OCI-M1 (cell line): ENCODE results near the gene LPAR1.

Experiments used
- DNase-seq: peaks from one replicate; lab custom pipeline; 2025; lab: John Stamatoyannopoulos, UW

LPAR1 gene

DNA sequence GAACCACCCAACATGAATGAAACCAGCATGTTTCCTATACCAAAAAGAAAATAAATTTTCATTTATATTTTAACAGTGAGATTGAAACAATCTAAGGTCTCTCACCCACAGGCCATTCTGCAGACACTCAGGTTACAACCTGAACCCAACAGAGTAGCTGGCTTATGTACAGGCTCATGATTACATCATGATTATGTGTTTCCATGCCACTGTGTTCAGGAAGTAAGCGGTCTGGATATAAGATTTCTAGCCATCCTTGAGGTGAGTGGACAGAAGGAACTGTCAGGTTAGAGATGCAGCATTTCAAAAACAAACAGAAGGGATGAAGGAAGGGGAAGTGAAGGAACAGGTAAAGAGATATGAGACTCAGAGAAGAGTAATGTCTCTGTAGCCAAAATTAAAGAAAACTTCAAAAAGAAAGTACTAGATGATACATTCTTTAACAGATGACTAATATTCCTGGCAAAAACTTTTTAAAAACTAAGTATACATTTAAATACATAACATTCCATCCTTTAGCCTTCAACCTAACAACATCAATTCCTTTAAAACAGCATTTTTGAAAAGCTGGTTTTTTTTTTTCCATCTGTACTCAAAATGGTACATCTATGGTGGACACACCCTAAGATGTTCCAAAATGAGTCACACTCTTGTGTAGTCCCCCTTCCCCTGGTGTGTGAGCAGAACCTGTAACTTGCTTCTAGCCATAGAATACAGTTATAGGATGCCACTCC lies 119.8 kb downstream of the LPAR1 start:
- no peak for DNase-seq

DNA sequence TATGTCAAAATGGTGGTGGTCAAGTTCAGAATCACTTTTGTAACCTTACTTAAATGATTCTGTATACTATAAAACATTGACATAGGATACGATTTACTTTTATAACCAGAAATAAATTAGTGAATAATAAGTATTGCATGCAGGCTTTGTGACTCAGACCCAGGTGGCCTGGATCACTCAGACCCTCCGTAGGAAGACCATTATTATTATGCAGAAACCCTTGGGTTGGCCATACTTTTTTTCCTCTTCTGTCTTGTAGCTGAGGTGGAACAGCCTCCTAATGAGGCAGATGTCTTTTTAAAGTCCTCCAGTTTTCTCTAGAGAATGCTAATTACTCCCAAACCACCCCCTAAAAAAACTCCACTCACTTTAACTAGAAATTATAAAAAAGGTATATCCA lies 121.9 kb downstream of the LPAR1 start:
- DNase-seq: no peak

DNA sequence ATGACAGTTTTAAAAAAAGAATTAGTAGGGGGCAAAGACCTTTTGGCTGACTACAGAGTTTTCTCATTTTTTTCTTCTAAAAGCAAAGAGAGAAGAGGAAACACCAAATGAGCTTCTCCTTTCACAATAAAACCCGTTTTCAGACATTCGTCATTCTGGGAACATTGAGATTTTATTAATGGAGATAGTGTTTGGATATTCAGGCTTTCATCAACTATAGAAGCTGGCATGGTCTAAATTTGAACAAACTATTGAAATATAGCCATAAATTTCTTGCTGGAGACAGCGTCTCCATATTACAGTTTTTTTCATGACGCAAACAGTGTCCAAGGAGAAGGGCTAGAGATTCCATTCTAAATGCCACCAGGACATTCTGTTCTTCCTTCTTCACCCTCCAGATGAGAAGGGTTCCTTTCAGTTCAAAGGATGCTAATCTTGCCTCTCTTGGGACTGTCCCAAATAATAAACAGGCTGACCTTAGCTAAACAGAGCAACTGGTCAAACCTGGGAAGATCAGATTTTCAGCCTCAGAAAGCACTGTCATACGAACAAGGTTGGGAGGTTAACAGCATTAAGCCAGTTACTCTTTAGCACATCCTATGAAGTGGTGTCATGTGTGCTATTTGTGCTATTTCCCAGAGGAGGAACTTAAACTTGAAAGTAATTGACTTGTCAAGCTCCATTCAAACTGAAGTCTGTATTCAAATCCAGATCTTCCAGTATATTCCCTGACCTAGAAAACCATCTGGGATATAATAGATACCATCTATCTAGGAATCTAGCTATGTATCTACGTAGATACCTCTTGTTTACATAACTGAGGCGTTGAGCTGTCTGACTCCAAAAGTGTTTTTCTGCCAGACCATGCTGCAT lies 125.6 kb downstream of the LPAR1 start:
- DNase-seq: no peak

DNA sequence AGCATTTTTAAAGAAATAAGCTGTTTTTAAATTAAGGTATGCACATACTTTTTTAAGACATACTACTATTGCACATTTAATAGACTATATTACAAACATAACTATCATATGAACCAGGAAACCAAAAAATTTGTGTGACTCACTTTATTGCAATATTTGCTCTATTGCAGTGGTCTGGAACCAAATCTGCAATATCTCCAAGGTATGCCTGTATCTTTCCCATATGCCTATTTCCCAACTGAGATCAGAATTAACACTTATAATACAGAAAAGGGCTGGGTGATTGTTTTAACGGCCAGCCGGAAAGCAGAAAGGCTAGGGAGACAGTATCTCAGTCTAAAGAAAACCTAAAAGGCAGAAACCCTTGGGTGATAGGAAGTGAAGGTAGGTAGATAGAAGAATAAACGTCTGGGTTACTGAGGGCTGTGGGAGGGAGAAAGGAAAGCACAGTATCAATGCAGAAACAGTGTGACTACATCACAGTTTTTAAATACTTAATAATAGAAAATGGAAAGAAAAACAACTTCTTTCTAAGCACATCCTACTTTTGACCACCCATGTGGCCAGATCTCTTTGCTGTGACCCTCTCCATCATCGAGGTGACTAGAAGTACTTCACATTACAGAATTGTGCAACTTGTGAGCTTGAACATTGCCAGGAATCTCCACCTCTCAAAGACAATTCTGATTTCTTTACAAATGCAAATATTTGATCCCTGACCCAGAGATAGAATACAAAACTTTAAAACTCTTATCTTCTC lies 126.4 kb downstream of the LPAR1 start:
- no peak for DNase-seq

DNA sequence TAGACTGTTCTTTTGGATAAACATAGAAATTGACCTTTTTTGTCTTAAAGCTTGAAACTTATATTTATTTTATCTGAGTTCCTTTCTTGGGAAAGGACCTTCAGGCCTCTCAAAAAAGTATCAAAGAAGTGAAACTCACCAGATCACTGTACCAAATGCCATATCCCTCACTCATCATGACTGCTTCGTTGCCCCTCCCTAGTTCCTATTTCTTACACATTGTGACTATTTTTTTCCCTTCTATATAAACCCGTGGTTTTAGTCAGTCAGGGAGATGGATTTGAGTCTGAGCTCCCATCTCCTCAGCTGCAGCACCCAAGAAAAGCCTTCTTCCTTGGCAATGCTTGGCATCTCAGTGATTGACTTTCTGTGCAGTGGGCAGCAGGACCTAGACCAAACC lies 129.4 kb downstream of the LPAR1 start:
- DNase-seq: no peak

DNA sequence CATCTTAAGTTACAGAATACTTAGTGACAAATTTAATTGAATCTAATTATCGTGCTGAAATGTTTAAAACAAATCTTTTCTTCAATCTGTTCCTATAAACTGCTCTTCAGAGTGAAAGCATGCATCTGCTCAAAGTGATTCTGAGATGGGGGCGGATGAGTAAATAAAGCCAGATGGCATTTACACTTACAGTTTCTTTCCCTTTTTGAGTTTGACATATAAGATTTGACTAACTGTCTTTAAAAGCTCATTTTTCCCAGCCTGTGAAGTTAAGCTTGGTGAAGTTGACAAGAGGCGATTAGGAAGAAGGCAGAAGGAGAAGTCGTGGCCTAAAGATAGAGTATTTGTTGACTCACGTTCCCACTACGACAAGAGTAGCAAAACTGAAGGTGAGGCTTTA lies 137.4 kb downstream of the LPAR1 start:
- no peak for DNase-seq

DNA sequence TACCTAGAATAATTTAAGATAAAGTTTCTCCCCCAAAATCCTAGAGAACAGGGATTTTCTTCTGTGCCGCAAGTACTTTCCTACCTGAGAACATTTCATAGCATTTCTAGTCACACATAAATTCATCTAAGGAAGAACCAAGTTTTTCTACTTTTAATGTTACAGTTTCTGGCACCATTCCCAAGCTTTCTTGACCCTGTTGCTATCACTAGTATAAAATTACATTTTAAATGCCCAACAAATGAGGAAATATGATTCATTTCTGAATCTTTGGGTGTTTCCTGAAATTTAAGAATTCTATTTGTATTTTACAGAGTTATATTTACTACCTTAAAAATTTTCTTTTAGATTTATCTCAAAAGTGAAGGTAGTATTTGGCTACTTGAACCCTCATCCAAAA lies 137.8 kb downstream of the LPAR1 start:
- no peak for DNase-seq

DNA sequence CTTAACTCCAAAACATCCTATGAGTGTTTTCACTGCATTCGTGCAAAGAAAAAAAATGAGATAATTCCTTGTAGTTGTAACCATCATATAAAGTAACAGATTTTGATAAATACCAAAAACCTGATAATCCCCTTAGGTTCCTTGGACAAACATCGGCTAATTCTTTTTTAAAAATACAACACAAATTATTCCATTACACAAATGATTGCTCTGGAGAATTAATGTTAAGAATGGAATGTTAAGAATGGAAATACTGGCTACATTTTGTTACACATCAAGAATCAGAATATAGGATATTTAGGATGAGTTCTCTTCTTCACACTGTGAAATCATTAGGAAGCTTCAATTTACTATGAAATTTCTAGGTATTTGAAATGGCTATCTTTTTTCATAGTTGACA lies 139.4 kb downstream of the LPAR1 start:
- DNase-seq: no peak

DNA sequence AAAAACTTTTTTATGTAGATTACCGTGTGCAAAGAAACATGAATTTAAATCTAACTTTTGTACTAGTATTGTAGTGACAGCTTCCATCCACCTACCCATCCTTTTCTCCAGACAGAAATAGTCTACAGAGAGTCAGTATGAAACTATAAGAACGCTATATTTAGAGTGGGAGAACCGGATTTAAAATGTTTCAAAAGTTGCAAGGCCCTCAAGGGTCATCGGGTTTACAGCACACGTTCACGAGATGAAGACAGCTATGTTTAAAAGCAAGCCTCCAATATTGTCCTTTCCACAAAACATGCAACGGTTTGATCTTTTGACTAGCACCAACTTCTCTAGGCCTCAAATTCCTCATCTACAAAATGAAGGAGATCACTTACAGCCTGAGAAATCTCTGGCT lies 139.9 kb downstream of the LPAR1 start:
- DNase-seq: no peak

DNA sequence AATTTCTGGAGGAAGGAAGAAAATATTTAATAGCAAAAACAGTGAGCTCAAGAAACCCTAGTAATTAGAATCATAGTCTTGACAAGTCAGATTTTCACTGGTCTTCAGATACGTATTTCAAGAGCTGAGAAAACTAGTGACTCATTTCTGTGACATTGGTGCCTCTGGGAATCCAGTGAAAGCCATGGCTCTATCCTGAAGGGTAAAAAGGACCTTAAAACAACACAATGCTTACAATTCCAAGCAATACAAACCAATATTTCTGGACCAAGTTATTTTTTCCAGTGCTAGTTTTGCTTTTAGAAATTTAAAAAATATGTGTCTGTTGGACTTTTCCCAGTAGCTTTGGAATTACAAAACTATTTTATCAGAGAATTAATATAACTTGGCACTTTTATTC lies 140.3 kb downstream of the LPAR1 start:
- DNase-seq: no peak

DNA sequence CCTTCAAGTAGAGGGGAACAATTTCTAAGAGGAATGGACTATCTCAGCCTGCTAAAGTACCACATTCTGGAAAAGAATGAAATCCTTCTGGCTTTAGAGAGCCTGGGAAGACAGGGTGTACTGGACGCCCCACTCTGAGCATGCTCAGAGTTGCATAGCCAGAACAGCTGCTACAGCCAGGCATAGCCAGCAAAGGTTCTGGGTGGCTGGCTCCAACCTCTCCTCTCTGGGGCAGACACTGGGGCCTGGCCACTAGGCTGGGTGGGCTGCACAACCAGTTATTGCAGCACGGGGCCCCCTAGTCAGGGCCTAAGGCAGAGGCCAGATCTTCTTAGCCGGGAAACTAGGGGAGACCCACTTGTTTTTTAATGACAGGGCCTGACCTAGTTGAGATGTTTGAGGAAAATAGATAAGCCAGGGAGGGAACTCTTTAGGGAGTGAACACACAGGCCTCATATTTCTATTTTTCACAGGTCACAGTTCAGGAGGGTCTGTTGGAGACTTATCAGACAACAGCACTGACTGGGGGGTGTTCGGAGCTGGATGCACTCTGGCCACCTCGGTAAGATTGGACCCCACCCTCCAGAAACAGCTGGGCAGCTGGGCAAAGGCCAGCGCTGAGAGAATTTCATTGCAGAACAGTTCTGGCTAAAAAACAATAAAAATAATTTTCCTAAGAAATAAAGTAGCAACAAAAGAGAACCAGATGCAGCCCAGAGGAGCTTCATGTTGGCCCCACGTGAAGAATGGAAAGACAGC lies 142.9 kb downstream of the LPAR1 start:
- DNase-seq: peak; percentile 8

DNA sequence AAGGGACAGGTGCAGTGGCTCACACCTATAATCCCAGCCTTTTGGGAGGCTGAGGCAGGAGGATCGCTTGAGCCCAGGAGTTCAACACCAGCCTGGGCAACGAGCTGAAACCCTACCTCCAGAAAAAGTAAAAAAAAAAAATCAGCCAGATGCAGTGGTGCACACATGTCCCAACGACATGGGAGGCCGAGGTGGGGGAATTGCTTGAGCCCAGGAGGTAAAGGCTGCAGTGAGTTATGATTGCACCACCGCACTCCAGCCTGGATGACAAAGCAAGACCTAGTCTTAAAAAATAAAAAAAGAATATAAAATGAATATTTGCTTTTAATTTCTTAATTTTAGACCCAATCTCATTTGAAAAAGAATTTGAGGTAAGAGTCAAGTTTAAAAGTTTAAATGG lies 143.5 kb downstream of the LPAR1 start:
- no peak for DNase-seq

DNA sequence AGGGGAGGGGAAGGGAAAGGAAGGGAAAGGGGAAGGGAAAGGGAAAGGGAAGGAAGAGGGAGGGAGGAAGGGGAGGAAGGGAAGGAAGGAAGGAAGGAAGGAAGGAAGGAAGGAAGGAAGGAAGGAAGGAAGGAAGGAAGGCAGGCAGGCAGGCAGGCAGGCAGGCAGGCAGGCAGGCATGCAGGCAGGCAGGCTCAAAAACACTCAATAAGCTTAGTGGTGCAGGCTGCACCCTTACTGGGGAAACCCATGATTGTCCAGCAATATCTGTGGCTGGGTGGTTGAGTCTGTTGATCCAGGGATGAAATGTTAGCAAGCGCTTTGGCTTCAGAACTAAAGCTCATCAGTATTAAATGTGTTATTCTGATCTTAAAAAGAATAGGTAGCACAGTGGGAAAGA lies 145.6 kb downstream of the LPAR1 start:
- no peak for DNase-seq

DNA sequence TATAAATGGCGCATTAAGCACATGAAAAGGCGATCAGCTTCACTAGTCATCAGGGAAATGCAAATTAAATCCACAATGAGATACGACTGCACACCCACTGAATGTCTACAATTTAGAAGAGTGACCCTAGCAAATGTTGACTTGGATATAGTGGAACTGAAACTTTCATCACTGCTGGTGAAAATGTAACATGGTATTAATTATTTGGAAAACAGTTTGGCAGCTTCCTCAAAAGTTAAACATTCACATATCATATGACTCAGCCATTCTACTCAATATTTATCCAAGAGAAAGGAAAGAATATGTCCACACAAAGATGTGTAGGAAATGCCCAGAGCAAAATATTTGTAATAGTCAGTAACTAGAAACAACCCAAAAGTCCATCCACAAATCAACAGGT lies 146.5 kb downstream of the LPAR1 start:
- no peak for DNase-seq

DNA sequence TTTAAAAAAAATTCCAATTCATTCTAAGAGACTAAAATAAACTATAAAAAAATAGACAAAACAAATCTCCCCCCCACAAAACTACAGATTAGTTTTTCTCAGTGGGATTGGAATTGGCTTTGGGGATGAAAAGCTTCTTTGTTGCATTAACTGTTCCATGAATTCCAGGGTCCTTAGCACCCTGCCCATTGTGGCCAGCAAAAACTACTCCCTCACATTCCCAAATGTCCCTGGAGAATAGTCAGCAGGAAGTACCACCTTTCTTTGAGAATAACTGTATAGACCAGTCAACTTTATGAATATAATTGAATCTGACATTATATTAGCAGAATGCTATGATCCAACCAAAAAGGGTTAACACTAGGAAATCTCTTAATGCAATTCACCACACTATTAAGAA lies 147.9 kb downstream of the LPAR1 start:
- DNase-seq: no peak

DNA sequence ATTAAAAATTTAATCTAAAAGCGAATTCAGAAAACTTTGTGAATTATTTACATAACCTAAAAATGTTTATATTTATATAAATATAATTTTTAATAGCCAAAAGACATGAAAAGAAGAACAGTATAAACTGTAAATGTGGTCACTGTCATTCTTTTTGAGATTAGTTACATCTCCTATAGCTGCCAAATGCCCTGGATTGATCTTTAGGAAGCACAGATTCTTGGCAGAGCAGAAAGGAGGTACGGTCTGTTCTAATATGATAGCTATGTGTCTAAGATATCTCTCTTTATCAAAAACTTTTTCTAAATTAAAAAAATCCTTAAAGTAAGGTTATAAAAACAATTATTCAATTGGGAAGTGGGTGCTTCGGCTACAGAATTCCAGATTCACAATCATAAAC lies 151.0 kb downstream of the LPAR1 start:
- no peak for DNase-seq

DNA sequence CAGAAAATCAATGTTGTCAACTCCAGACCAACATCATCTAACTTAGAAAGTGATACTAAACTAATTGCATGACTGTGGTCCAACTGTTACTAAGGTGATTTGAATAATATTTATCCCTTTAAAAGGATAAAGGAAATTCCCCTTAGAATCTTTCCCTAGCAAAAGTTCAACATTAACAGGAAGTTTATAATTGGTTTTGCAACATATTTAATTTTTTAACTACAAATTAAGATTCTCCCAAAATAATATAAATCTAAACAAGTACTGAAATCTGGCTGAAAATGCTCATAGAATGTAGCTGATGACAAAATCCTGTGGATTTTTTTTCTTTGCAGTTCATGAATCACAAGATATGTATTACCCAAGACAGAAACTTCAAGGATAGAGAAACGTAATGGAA lies 151.4 kb downstream of the LPAR1 start:
- DNase-seq: no peak

DNA sequence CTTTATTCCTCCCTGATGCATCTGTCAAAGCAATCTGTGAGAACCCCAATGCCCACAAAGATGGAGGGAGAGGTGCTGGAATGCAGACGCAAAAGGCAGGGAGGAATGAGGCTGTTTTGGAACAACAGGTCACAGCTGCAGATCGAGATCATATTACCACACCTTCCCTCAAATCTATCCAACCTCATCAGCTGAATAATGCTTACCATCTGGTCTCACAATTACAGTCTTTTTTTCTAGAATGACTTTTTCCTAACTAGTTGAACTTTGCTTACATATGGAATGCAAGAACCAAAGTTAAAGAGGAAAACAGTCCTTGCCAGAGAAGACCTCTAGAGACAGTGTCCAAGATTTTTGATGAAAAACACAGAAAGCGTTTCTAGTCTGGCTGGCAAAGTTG lies 158.1 kb downstream of the LPAR1 start:
- no peak for DNase-seq

DNA sequence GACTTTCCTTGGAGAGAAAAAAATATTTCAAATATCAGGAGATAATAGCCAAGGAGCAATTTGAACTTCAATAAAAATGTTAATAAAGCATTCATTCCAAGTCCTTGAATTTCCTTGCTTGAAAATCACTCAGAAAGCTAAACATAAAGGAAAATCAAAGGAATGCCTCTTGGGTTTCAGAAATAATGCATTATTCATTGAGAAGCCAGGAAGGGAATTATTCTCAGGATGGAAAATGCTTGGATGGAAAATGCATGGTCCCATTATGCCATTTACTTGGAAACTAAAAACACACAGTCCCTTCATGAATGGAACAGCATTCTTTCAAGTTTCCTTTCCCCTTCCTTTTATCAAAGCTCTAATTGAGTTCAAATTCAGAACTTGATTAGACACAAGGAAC lies 160.9 kb downstream of the LPAR1 start:
- DNase-seq: no peak

DNA sequence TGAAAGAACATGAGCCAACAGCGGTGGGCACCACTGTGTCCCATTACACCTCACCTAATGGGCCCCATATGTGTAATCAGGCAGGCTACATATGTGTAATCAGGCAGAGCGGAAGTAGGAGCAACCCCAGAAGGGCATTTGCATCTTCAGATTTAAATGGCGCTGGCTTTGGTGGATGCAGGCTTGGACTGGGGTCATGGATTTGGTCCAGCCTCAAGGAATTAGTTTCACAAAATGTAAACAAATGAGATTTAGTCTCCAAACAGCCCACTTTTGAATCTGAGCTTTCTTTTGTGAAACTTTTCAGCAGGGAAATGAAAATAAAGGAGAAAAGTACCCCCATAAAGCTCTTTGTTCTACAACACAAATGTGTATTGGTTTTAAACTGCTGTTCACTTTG lies 161.3 kb downstream of the LPAR1 start:
- DNase-seq: no peak

DNA sequence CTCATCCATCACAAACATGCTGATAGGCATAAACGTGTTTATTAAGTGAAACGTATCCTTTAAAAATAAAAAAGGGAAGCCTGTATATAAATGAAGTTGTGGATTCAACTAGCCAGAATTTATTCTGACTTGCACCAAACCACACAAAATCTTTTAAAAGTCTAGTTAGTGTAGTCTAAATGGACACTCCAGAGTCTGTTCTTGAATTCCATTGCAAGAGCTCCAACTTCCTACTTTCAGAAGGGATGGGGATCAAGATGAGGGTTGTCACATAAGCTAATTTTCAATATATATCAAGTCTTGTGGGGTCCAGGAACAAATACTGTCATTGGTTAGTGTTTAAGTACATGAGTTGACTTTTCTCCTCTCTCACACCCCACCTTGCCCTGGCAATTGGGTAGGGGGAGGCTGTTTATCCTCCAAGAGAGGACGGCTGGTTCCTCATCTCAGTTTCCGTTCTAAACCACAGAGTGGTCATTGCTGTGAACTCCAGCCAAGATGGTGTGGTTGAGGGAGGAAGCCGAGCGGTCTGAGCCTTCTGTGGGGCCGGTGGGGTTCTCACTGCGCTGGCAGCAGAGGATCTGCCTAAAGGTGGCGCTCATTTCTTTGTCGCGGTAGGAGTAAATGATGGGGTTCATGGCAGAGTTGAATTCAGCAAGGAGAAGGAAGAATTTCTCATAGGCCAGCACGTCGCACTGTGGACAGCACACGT lies 163.2 kb downstream of the LPAR1 start:
- DNase-seq: peak; percentile 96
